HCT116 (cell line): ENCODE results near the gene EZH2. TPM values are rescaled to one million over a fixed set of nuclear protein-coding genes. Genes with fewer than 3 reads are reported as not detected.

Experiments
- ATAC-seq: fragments of 200-7000 bp; cut with Tn5 transposase; 2 replicates; pipeline ENCODE4 v1.9.1; 2020; ENCODE audit warnings: mild to moderate bottlenecking, moderate library complexity
- BruUV-seq: library from RNA; stranded (reverse); fragments of 400-500 nt; replicated peaks from 2 replicates; lab custom pipeline; 2021; lab: Mats Ljungman, UMichigan
- CTCF ChIA-PET: fragments of 300-600 bp; sonication (Branson Sonifier 250); formaldehyde crosslinking; loops from one replicate; lab custom pipeline; 2021; ENCODE audit warnings: antibody characterized with exemption; lab: Charles Lee
- POLR2A ChIA-PET: fragments of 300-600, 350-600 bp; sonication (Branson Sonifier 250); formaldehyde crosslinking; loops from one replicate; lab custom pipeline; 2021; ENCODE audit warnings: antibody characterized with exemption; lab: Charles Lee
- RAD21 ChIA-PET, 2 experiments: fragments of 300-600 bp; sonication (Branson Sonifier 250); formaldehyde crosslinking; loops; one replicate each; lab custom pipeline; 2023; ENCODE audit warnings: low total read pairs in 2 of 2; ENCODE audit not compliant: uncharacterized antibody in 2 of 2, unreplicated experiment in 2 of 2, low non-redundant PET in 1 of 2; lab: Charles Lee
- DNase-seq: peaks from one replicate; pipeline ENCODE4 v3.0.0-alpha.2; 2010; ENCODE audit warnings: low read depth, low spot score
- H2AFZ ChIP-seq: fragments of 200-600 bp; shearing (Covaris generic), sonication (generic); 2 replicates; pipeline ENCODE4 v1.6.1; 2017; ENCODE audit warnings: low read depth, mixed run types, mixed read lengths, antibody characterized with exemption, low read length; ENCODE audit not compliant: poor library complexity, severe bottlenecking
- H3K27ac ChIP-seq: 2 replicates; pipeline ENCODE4 v1.5.1; 2012; ENCODE audit warnings: low read depth, low read length
- H3K27me3 ChIP-seq: fragments of 200-600 bp; sonication (generic); 2 replicates; pipeline ENCODE4 v1.6.1; 2016; ENCODE audit warnings: mixed run types, low read length, mixed read lengths; ENCODE audit not compliant: insufficient read depth
- H3K36me3 ChIP-seq, 2 experiments: fragments of 200-500 bp in 1 of 2; fragments of 200-600 bp in 1 of 2; sonication (Bioruptor generic) in 1 of 2; sonication (generic) in 1 of 2; 2 replicates each; pipeline versions ENCODE4 v1.5.1 to v1.6.1; 2014 to 2016; ENCODE audit warnings: low read length in 2 of 2, inconsistent platforms in 1 of 2, mixed read lengths in 1 of 2, mixed run types in 1 of 2; ENCODE audit not compliant: insufficient read depth in 2 of 2, control insufficient read depth in 1 of 2
- H3K4me1 ChIP-seq, 2 experiments: fragments of 200-600 bp in 1 of 2; sonication (generic) in 1 of 2; 2 replicates each; pipeline versions ENCODE4 v1.5.1 to v1.6.1; 2012 to 2017; ENCODE audit warnings: low read length in 2 of 2, inconsistent platforms in 1 of 2, mild to moderate bottlenecking in 1 of 2, mixed read lengths in 1 of 2, mixed run types in 1 of 2, moderate library complexity in 1 of 2; ENCODE audit not compliant: insufficient read depth in 2 of 2, control insufficient read depth in 1 of 2
- H3K4me2 ChIP-seq: fragments of 200-600 bp; sonication (generic); 2 replicates; pipeline ENCODE4 v1.6.1; 2017; ENCODE audit warnings: mixed run types, low read length, mixed read lengths
- H3K4me3 ChIP-seq, 2 experiments: fragments of 200-600 bp in 1 of 2; sonication (generic) in 1 of 2; replicated peaks in 1 of 2; 2 replicates each; pipeline ENCODE4 v1.5.1; 2011 to 2016; ENCODE audit warnings: low read length in 2 of 2, control low read depth in 1 of 2, low read depth in 1 of 2, mild to moderate bottlenecking in 1 of 2, mixed read lengths in 1 of 2, mixed run types in 1 of 2
- H3K79me2 ChIP-seq: fragments of 200-600 bp; sonication (generic); 2 replicates; pipeline ENCODE4 v1.6.1; 2017; ENCODE audit warnings: mild to moderate bottlenecking, mixed run types, low read length, moderate library complexity, mixed read lengths; ENCODE audit not compliant: insufficient read depth
- H3K9ac ChIP-seq: fragments of 200-600 bp; sonication (generic); 2 replicates; pipeline ENCODE4 v1.6.1; 2016; ENCODE audit warnings: low read length, mixed read lengths
- H3K9me2 ChIP-seq: fragments of 200-600 bp; sonication (generic), shearing (Covaris generic); 2 replicates; pipeline ENCODE4 v1.6.1; 2017; ENCODE audit warnings: mixed run types, mild to moderate bottlenecking, moderate library complexity; ENCODE audit not compliant: insufficient read depth
- H3K9me3 ChIP-seq, 2 experiments: fragments of 200-500 bp in 1 of 2; fragments of 200-600 bp in 1 of 2; sonication (Bioruptor generic) in 1 of 2; sonication (generic) in 1 of 2; 2 replicates each; pipeline ENCODE4 v1.6.1; 2014 to 2017; ENCODE audit warnings: low read length in 2 of 2, mixed read lengths in 2 of 2, inconsistent platforms in 1 of 2, low read depth in 1 of 2, mild to moderate bottlenecking in 1 of 2, mixed run types in 1 of 2, moderate library complexity in 1 of 2; ENCODE audit not compliant: control insufficient read depth in 1 of 2, insufficient read depth in 1 of 2
- H4K20me1 ChIP-seq: fragments of 200-600 bp; sonication (generic), shearing (Covaris generic); 2 replicates; pipeline ENCODE4 v1.6.1; 2017; ENCODE audit warnings: mixed run types, mild to moderate bottlenecking, moderate library complexity; ENCODE audit not compliant: insufficient read depth
- CEBPB ChIP-seq: IDR thresholded peaks from 2 replicates; pipeline ENCODE4 v1.6.1; 2012; ENCODE audit warnings: low read depth
- EGR1 ChIP-seq: IDR thresholded peaks from 2 replicates; pipeline ENCODE4 v1.6.1; 2012; ENCODE audit warnings: low read depth
- ELF1 ChIP-seq: IDR thresholded peaks from 2 replicates; pipeline ENCODE4 v1.6.1; 2012; ENCODE audit warnings: low read depth, borderline replicate concordance
- EZH2phosphoT487 ChIP-seq: fragments of 200-600 bp; IDR thresholded peaks from 2 replicates; pipeline ENCODE4 v1.6.1; 2018; ENCODE audit warnings: antibody characterized with exemption, borderline replicate concordance
- FOSL1 ChIP-seq: IDR thresholded peaks from 2 replicates; pipeline ENCODE4 v1.6.1; 2012; ENCODE audit warnings: low read depth
- POLR2A ChIP-seq: IDR thresholded peaks from 2 replicates; pipeline ENCODE4 v1.7.0; 2011; ENCODE audit warnings: borderline replicate concordance; ENCODE audit not compliant: insufficient read depth, insufficient read length; ENCODE audit errors: extremely low read depth
- TCF7L2 ChIP-seq: IDR thresholded peaks from 2 replicates; pipeline ENCODE4 v1.7.0; 2011; ENCODE audit warnings: borderline replicate concordance, inconsistent platforms; ENCODE audit not compliant: insufficient read depth, insufficient read length; ENCODE audit errors: extremely low read depth
- ZFX ChIP-seq: fragments of 450-650 bp; IDR thresholded peaks from 2 replicates; pipeline ENCODE4 v1.6.1; 2017
- ZNF274 ChIP-seq: fragments of 200-500 bp; sonication (Bioruptor generic); IDR thresholded peaks from 2 replicates; pipeline ENCODE4 v1.6.1; 2014; ENCODE audit warnings: mild to moderate bottlenecking, low read depth, low read length, inconsistent platforms
- intact Hi-C: fragments of 100-400 bp; cut with micrococcal nuclease; formaldehyde crosslinking; loops from 2 replicates; pipeline ENCODE4 v1.10.0; 2022
- total RNA-seq: library from RNA; stranded (reverse); gene quantifications from one replicate; pipeline ENCODE4 v1.2.1, GENCODE V29; 2021; ENCODE audit not compliant: unreplicated experiment
- TF ChIP-seq, protein P1 (sequence below): IDR thresholded peaks from 2 replicates; pipeline ENCODE4 v1.6.1; 2012
- TF ChIP-seq, protein P2 (sequence below): IDR thresholded peaks from 2 replicates; pipeline ENCODE4 v1.6.1; 2012
- TF ChIP-seq, protein P3 (sequence below): IDR thresholded peaks from 2 replicates; pipeline ENCODE4 v1.6.1; 2011; ENCODE audit warnings: mild to moderate bottlenecking, low read length, moderate library complexity; ENCODE audit not compliant: insufficient replicate concordance; ENCODE audit errors: extremely low read depth
- TF ChIP-seq, protein P4 (sequence below): IDR thresholded peaks from 2 replicates; pipeline ENCODE4 v1.6.1; 2012; ENCODE audit warnings: low read depth

The EZH2 gene
- total RNA-seq, 1 experiment from 2014 or later, result 55.2 TPM

DNA sequence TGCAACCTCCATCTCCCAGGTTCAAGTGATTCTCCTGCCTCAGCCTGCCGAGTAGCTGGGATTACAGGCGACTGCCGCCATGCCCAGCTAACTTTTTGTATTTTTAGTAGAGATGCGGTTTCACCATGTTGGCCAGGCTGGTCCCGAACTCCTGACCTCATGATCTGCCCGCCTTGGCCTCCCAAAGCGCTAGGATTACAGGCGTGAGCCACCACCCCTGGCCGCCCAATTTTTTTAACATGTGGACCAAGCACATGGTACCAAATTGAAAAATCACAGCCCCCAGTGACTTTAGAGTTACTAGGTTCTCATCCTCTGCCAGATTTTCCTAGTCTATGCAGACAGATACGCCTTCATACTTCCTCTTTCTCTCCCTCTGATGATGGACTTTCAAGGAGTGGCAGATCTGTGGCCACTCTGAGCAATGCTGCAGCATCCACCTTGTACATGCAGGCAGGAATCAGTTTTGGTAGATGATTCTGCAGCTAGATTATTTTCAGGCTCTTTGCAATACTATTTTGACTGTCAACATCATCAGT is 34.0 kb upstream of the EZH2 start:
- H3K4me2 ChIP-seq, result no peak overlapping the region
- ChIA-PET CTCF (no interaction called here), RAD21 (no interaction called here), POLR2A (interaction anchor here (0.6 kb wide), 2 partner anchors 33 to 214 kb away, joined by 3 to 4 read pairs; no protein-coding TSS in a partner anchor)
- H3K79me2 ChIP-seq, result no peaks in the 10 kb centered on the region
- H3K4me1 ChIP-seq, result peaks cover 20 to 27% of the 10 kb centered on the region in 2 experiments
- TF ChIP-seq, protein P1, sequence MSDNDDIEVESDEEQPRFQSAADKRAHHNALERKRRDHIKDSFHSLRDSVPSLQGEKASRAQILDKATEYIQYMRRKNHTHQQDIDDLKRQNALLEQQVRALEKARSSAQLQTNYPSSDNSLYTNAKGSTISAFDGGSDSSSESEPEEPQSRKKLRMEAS, result no peak
- TF ChIP-seq TCF7L2, result no peak
- TF ChIP-seq, all 23 proteins: peak for 0
- intact Hi-C loops, result no loop called here
- Histone ChIP-seq H3K9me2 (no peaks in the 10 kb centered on the region), H4K20me1 (no peaks in the 10 kb centered on the region), H3K27me3 (no peaks in the 10 kb centered on the region), H3K27ac (no peak overlapping the region), H2AFZ (no peak overlapping the region), H3K36me3 (no peaks in the 10 kb centered on the region), H3K9ac (no peak overlapping the region), H3K4me3 (no peak overlapping the region), H3K9me3 (no peaks in the 10 kb centered on the region)
- BruUV-seq, result no TSS peak
- ATAC-seq, result no peak
- DNase-seq, result no peak

DNA sequence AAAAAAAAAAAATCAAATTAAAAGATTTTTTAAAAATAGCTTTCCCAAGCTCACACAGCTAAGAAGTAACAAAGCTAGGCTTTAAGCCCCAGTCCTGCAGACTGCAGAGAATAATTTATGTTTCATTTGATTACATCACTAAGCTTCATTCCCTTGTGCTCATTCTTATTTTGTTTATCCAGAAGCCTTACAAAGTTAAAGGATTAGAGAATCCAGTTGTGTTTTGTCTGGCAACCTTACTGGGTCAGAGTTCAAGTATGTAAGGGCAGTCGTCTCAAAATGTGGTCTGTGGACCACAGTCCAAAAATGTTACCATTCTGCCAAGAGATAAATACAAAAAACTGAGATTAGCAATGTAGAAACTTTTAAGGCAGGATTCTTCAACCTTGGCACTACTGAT is 32.1 kb upstream of the EZH2 start:
- peaks cover 22 to 44% of the 10 kb centered on the region in 2 experiments for H3K4me1 ChIP-seq
- H3K4me2 ChIP-seq, result no peak overlapping the region
- no peak overlapping the region for H3K9ac ChIP-seq
- no TSS peak for BruUV-seq
- H3K27me3 ChIP-seq, result no peaks in the 10 kb centered on the region
- ChIA-PET CTCF (no interaction called here), RAD21 (no interaction called here), POLR2A (interaction anchor here (1.1 kb wide), 1 partner anchor 26 kb away, joined by 4 read pairs; no protein-coding TSS in a partner anchor)
- DNase-seq (no peak), ATAC-seq (no peak)
- no peak overlapping the region for H3K27ac ChIP-seq
- H3K79me2 ChIP-seq, result no peaks in the 10 kb centered on the region
- no peaks in the 10 kb centered on the region for H3K9me2 ChIP-seq
- no peaks in the 10 kb centered on the region for H3K36me3 ChIP-seq
- no peaks in the 10 kb centered on the region for H3K9me3 ChIP-seq
- H2AFZ ChIP-seq, result no peak overlapping the region
- H3K4me3 ChIP-seq, result no peak overlapping the region
- TF ChIP-seq, protein P2, sequence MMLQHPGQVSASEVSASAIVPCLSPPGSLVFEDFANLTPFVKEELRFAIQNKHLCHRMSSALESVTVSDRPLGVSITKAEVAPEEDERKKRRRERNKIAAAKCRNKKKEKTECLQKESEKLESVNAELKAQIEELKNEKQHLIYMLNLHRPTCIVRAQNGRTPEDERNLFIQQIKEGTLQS, result no peak
- TF ChIP-seq, protein P3, sequence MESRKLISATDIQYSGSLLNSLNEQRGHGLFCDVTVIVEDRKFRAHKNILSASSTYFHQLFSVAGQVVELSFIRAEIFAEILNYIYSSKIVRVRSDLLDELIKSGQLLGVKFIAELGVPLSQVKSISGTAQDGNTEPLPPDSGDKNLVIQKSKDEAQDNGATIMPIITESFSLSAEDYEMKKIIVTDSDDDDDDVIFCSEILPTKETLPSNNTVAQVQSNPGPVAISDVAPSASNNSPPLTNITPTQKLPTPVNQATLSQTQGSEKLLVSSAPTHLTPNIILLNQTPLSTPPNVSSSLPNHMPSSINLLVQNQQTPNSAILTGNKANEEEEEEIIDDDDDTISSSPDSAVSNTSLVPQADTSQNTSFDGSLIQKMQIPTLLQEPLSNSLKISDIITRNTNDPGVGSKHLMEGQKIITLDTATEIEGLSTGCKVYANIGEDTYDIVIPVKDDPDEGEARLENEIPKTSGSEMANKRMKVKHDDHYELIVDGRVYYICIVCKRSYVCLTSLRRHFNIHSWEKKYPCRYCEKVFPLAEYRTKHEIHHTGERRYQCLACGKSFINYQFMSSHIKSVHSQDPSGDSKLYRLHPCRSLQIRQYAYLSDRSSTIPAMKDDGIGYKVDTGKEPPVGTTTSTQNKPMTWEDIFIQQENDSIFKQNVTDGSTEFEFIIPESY, result no peak
- TF ChIP-seq CEBPB (no peak), POLR2A (no peak), ZNF274 (no peak), FOSL1 (no peak), ZFX (no peak), EGR1 (no peak), ELF1 (no peak), EZH2phosphoT487 (no peak)
- TF ChIP-seq, protein P4, sequence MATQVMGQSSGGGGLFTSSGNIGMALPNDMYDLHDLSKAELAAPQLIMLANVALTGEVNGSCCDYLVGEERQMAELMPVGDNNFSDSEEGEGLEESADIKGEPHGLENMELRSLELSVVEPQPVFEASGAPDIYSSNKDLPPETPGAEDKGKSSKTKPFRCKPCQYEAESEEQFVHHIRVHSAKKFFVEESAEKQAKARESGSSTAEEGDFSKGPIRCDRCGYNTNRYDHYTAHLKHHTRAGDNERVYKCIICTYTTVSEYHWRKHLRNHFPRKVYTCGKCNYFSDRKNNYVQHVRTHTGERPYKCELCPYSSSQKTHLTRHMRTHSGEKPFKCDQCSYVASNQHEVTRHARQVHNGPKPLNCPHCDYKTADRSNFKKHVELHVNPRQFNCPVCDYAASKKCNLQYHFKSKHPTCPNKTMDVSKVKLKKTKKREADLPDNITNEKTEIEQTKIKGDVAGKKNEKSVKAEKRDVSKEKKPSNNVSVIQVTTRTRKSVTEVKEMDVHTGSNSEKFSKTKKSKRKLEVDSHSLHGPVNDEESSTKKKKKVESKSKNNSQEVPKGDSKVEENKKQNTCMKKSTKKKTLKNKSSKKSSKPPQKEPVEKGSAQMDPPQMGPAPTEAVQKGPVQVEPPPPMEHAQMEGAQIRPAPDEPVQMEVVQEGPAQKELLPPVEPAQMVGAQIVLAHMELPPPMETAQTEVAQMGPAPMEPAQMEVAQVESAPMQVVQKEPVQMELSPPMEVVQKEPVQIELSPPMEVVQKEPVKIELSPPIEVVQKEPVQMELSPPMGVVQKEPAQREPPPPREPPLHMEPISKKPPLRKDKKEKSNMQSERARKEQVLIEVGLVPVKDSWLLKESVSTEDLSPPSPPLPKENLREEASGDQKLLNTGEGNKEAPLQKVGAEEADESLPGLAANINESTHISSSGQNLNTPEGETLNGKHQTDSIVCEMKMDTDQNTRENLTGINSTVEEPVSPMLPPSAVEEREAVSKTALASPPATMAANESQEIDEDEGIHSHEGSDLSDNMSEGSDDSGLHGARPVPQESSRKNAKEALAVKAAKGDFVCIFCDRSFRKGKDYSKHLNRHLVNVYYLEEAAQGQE, result no peak
- no peaks in the 10 kb centered on the region for H4K20me1 ChIP-seq
- intact Hi-C loops, result no loop called here
